ENCODE measurements around the gene METTL25. TPM values are rescaled to one million over a fixed set of nuclear protein-coding genes. Genes with fewer than 3 reads are reported as not detected.

Gene METTL25
- polyA plus RNA-seq, 1 donor from 2014 or later: 11.1 TPM

DNA sequence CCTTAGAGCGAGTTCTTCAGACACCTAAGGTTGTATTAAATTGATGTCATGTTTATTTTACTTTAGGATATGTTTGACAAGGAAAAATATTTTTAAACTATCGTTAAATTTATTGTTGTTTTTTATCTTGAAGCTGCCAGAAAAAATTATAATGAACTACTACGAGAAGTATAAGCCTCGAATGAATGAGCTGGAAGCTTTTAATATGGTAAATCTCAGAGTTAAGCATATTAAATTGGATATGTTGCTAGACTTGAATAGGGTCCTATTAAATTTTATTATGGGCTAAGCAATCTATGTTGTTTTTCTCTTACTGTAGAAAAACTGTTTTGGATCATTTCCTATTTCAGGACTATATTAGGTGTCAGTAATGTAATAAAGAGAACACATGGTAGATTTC is 118.2 kb downstream of the METTL25 start:
- Histone ChIP-seq H2AFZ (ENCODE audit: low read depth, low read length) (no peak overlapping the region), H3K4me3 (ENCODE audit: low read length) (no peak overlapping the region), H3K4me2 (ENCODE audit: low read length) (no peak overlapping the region), H3K9me3 (ENCODE audit: low read length) (peaks cover 3% of the 10 kb centered on the region), H3K27ac (ENCODE audit: low read length) (no peak overlapping the region), H3F3A (ENCODE audit: insufficient read depth, low read length, poor library complexity, severe bottlenecking) (no peaks in the 10 kb centered on the region), H3K79me2 (replicated peaks; ENCODE audit: insufficient read depth, low read length) (no peaks in the 10 kb centered on the region), H3K27me3 (ENCODE audit: insufficient read depth, low read depth, low read length) (no peaks in the 10 kb centered on the region), H4K20me1 (ENCODE audit: insufficient read depth) (no peaks in the 10 kb centered on the region), H3K9me2 (ENCODE audit: insufficient read depth, low read length) (no peaks in the 10 kb centered on the region), H3K9ac (ENCODE audit: low read length) (no peak overlapping the region), H3K36me3 (ENCODE audit: insufficient read depth, low read length) (no peaks in the 10 kb centered on the region)
- TF ChIP-seq SMC3 (conservative IDR thresholded peaks at IDR 0.05; ENCODE audit: poor library complexity) (no peak), EZH2 (IDR thresholded peaks at IDR 0.05; ENCODE audit: borderline replicate concordance, insufficient read depth, low read length, poor library complexity, severe bottlenecking) (no peak), RAD21 (conservative IDR thresholded peaks at IDR 0.05) (no peak), POLR2AphosphoS5 (IDR thresholded peaks at IDR 0.05) (no peak), EP300 (conservative IDR thresholded peaks at IDR 0.05; ENCODE audit: poor library complexity, severe bottlenecking) (no peak), MXI1 (conservative IDR thresholded peaks at IDR 0.05; ENCODE audit: poor library complexity, severe bottlenecking) (no peak), TAF1 (IDR thresholded peaks at IDR 0.05; ENCODE audit: low read depth) (no peak)
- TF ChIP-seq, protein P1, sequence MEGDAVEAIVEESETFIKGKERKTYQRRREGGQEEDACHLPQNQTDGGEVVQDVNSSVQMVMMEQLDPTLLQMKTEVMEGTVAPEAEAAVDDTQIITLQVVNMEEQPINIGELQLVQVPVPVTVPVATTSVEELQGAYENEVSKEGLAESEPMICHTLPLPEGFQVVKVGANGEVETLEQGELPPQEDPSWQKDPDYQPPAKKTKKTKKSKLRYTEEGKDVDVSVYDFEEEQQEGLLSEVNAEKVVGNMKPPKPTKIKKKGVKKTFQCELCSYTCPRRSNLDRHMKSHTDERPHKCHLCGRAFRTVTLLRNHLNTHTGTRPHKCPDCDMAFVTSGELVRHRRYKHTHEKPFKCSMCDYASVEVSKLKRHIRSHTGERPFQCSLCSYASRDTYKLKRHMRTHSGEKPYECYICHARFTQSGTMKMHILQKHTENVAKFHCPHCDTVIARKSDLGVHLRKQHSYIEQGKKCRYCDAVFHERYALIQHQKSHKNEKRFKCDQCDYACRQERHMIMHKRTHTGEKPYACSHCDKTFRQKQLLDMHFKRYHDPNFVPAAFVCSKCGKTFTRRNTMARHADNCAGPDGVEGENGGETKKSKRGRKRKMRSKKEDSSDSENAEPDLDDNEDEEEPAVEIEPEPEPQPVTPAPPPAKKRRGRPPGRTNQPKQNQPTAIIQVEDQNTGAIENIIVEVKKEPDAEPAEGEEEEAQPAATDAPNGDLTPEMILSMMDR (IDR thresholded peaks at IDR 0.05; ENCODE audit: poor library complexity, severe bottlenecking): no peak
- TF ChIP-seq, protein P2, sequence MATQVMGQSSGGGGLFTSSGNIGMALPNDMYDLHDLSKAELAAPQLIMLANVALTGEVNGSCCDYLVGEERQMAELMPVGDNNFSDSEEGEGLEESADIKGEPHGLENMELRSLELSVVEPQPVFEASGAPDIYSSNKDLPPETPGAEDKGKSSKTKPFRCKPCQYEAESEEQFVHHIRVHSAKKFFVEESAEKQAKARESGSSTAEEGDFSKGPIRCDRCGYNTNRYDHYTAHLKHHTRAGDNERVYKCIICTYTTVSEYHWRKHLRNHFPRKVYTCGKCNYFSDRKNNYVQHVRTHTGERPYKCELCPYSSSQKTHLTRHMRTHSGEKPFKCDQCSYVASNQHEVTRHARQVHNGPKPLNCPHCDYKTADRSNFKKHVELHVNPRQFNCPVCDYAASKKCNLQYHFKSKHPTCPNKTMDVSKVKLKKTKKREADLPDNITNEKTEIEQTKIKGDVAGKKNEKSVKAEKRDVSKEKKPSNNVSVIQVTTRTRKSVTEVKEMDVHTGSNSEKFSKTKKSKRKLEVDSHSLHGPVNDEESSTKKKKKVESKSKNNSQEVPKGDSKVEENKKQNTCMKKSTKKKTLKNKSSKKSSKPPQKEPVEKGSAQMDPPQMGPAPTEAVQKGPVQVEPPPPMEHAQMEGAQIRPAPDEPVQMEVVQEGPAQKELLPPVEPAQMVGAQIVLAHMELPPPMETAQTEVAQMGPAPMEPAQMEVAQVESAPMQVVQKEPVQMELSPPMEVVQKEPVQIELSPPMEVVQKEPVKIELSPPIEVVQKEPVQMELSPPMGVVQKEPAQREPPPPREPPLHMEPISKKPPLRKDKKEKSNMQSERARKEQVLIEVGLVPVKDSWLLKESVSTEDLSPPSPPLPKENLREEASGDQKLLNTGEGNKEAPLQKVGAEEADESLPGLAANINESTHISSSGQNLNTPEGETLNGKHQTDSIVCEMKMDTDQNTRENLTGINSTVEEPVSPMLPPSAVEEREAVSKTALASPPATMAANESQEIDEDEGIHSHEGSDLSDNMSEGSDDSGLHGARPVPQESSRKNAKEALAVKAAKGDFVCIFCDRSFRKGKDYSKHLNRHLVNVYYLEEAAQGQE (IDR thresholded peaks at IDR 0.05; ENCODE audit: borderline replicate concordance): no peak

DNA sequence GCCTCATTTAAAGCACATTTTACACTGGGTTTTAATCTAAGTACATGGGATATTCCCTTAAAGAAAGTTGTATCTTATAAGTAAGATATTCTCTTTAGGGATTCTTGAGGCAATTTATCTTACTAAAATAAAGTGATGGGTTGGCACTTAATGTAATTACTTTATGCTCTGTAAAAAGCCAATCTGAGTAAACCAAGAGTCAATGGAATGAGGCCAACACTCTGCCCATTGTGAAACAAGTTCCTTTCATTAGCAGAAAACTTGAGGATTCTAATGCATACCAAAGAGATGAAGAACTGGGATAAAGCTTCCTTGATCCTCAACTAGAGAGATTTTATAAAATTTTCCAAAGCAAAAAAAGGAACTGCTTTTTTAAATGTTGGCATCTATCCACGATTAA is 121.2 kb downstream of the METTL25 start:
- Histone ChIP-seq H3K27me3 (ENCODE audit: insufficient read depth, low read depth, low read length) (no peaks in the 10 kb centered on the region), H4K20me1 (ENCODE audit: insufficient read depth) (no peaks in the 10 kb centered on the region), H3K9me2 (ENCODE audit: insufficient read depth, low read length) (no peaks in the 10 kb centered on the region), H3F3A (ENCODE audit: insufficient read depth, low read length, poor library complexity, severe bottlenecking) (no peaks in the 10 kb centered on the region), H3K9ac (ENCODE audit: low read length) (no peak overlapping the region), H3K27ac (ENCODE audit: low read length) (no peak overlapping the region), H3K9me3 (ENCODE audit: low read length) (no peaks in the 10 kb centered on the region), H3K36me3 (ENCODE audit: insufficient read depth, low read length) (no peaks in the 10 kb centered on the region), H3K79me2 (replicated peaks; ENCODE audit: insufficient read depth, low read length) (no peaks in the 10 kb centered on the region), H3K4me3 (ENCODE audit: low read length) (no peak overlapping the region), H2AFZ (ENCODE audit: low read depth, low read length) (no peak overlapping the region), H3K4me2 (ENCODE audit: low read length) (no peak overlapping the region)
- TF ChIP-seq, protein P1 (IDR thresholded peaks at IDR 0.05; ENCODE audit: poor library complexity, severe bottlenecking): no peak
- TF ChIP-seq POLR2AphosphoS5 (IDR thresholded peaks at IDR 0.05) (no peak), EZH2 (IDR thresholded peaks at IDR 0.05; ENCODE audit: borderline replicate concordance, insufficient read depth, low read length, poor library complexity, severe bottlenecking) (no peak), SMC3 (conservative IDR thresholded peaks at IDR 0.05; ENCODE audit: poor library complexity) (no peak), TAF1 (IDR thresholded peaks at IDR 0.05; ENCODE audit: low read depth) (no peak), MXI1 (conservative IDR thresholded peaks at IDR 0.05; ENCODE audit: poor library complexity, severe bottlenecking) (no peak), RAD21 (conservative IDR thresholded peaks at IDR 0.05) (no peak), EP300 (conservative IDR thresholded peaks at IDR 0.05; ENCODE audit: poor library complexity, severe bottlenecking) (no peak)
- TF ChIP-seq, protein P2 (IDR thresholded peaks at IDR 0.05; ENCODE audit: borderline replicate concordance): no peak

Measured in neural cell (in vitro differentiated cells).